ENCODE results near the gene RPRD1B.

Gene RPRD1B

DNA sequence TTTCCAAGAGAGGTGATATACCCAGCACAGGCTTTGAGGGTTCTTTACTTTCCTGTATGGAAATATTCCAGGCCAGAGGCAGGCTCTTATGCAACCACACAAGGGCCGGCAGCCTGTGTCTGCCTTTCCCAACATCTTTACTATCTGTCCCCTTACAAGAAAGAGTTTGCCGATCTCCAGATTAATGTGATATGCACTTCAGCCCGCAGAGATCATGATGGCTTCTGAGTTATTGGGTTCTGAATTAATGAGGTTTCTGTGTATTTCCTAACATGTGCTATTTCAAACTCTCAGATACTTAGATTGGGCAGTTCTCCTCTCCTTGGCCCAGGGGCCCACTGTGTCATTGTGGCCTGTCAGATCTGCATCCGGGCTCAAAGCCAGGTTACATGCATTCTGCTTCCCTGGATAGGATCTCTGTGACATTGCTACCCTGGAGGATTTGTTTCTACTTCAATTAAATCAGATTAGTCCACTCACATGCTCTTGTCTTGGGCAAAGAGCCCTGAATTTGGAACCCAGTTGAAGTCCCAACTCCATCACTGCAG, 75.0 kb downstream of the RPRD1B start:
- peak overlapping the region; percentile 37 to 70 for H3K4ac ChIP-seq (ENCODE audit: low read depth in 1 of 2, low read length in 2 of 2)
- H2BK120ac ChIP-seq (ENCODE audit: low read depth, low read length): no peak overlapping the region
- no peak overlapping the region for H3K4me2 ChIP-seq (ENCODE audit: low read length, poor library complexity, severe bottlenecking)
- H2AK5ac ChIP-seq (ENCODE audit: low read length, severe bottlenecking): no peak overlapping the region
- H2BK15ac ChIP-seq (ENCODE audit: low read depth, poor library complexity, severe bottlenecking): no peak overlapping the region
- 28% methylated on average over 4 of the region's 4 CpGs for WGBS
- no peak overlapping the region for H3K27ac ChIP-seq (ENCODE audit: low read length, poor library complexity, severe bottlenecking)
- H3K4me3 ChIP-seq (ENCODE audit: insufficient read depth in 1 of 2, low read depth in 1 of 2, low read length in 2 of 2): no peak overlapping the region
- DNase-seq: peak; percentile 87
- no peak overlapping the region for H3K14ac ChIP-seq (ENCODE audit: low read length in 2 of 2)
- H4K91ac ChIP-seq (ENCODE audit: low read length): peak overlapping the region; percentile 72
- no peak overlapping the region for H3K23ac ChIP-seq (ENCODE audit: low read length in 2 of 2)
- H2BK5ac ChIP-seq (ENCODE audit: low read depth, low read length, poor library complexity, severe bottlenecking): no peak overlapping the region
- H2AFZ ChIP-seq (ENCODE audit: low read depth, low read length): no peak overlapping the region
- no peaks in the 10 kb centered on the region for H3K36me3 ChIP-seq (ENCODE audit: control insufficient read depth in 1 of 2, insufficient read depth in 2 of 2, low read depth in 1 of 2, low read length in 2 of 2)
- no peaks in the 10 kb centered on the region for H3K79me1 ChIP-seq (replicated peaks; ENCODE audit: low read length, poor library complexity, severe bottlenecking)
- no peaks in the 10 kb centered on the region for H3K9me3 ChIP-seq (ENCODE audit: control insufficient read depth, low read length)
- no peak overlapping the region for H3K9ac ChIP-seq (ENCODE audit: low read length)
- peak overlapping the region; percentile 84 to 90 for H3K18ac ChIP-seq (ENCODE audit: low read depth in 1 of 2, low read length in 2 of 2)
- H4K8ac ChIP-seq (ENCODE audit: low read length): peak overlapping the region; percentile 66
- peaks cover 2% of the 10 kb centered on the region for H3K4me1 ChIP-seq (ENCODE audit: control insufficient read depth, insufficient read depth, low read depth, low read length)
- H2BK12ac ChIP-seq (ENCODE audit: low read length in 2 of 2): peak overlapping the region; percentile 81 to 89
- peaks cover 0 to 5% of the 10 kb centered on the region in 2 experiments for H3K27me3 ChIP-seq (ENCODE audit: control insufficient read depth in 1 of 2, insufficient read depth in 1 of 2, low read length in 2 of 2)

DNA sequence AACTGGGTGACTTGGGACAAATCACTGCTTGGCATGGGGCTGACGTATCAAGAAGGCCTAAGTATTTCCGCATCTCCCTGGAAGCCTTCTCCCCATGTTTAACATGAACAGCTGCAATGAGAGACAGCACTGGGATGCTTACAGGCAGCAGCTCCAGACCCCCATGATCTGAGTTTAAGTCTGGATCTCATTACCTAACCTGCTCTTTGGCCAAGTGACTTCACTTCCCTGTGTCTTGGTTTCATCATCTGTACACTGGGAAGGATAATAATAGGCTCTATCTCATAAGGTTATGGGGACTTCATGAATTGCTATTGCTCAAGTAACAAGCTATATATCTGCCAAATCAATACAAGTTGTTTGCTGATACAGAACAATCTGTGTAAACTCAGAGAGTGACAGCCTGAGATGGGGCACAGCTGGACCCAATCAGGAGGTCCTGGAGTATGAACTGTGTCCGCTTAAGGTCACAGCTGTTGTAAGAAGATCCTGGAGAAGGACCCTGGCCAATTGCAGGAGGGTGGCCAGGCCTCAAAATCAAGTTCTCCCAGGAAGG, 75.5 kb downstream of the RPRD1B start:
- Histone ChIP-seq H3K27ac (ENCODE audit: low read length, poor library complexity, severe bottlenecking) (no peak overlapping the region), H3K23ac (ENCODE audit: low read length in 2 of 2) (no peak overlapping the region), H4K91ac (ENCODE audit: low read length) (peak overlapping the region; percentile 97), H3K14ac (ENCODE audit: low read length in 2 of 2) (peak overlapping the region in 1 of 2 experiments; percentile 42), H2BK5ac (ENCODE audit: low read depth, low read length, poor library complexity, severe bottlenecking) (no peak overlapping the region), H3K4me2 (ENCODE audit: low read length, poor library complexity, severe bottlenecking) (no peak overlapping the region), H3K27me3 (ENCODE audit: control insufficient read depth in 1 of 2, insufficient read depth in 1 of 2, low read length in 2 of 2) (peaks cover 0 to 5% of the 10 kb centered on the region in 2 experiments), H3K4ac (ENCODE audit: low read depth in 1 of 2, low read length in 2 of 2) (peak overlapping the region; percentile 71 to 83), H3K18ac (ENCODE audit: low read depth in 1 of 2, low read length in 2 of 2) (peak overlapping the region; percentile 90), H3K9ac (ENCODE audit: low read length) (peak overlapping the region; percentile 5), H4K8ac (ENCODE audit: low read length) (peak overlapping the region; percentile 86), H2AK5ac (ENCODE audit: low read length, severe bottlenecking) (no peak overlapping the region), H3K36me3 (ENCODE audit: control insufficient read depth in 1 of 2, insufficient read depth in 2 of 2, low read depth in 1 of 2, low read length in 2 of 2) (no peaks in the 10 kb centered on the region), H3K4me1 (ENCODE audit: control insufficient read depth, insufficient read depth, low read depth, low read length) (peaks cover 2% of the 10 kb centered on the region), H3K79me1 (replicated peaks; ENCODE audit: low read length, poor library complexity, severe bottlenecking) (no peaks in the 10 kb centered on the region), H2BK120ac (ENCODE audit: low read depth, low read length) (peak overlapping the region; percentile 90), H2BK15ac (ENCODE audit: low read depth, poor library complexity, severe bottlenecking) (peak overlapping the region; percentile 80), H2AFZ (ENCODE audit: low read depth, low read length) (no peak overlapping the region), H2BK12ac (ENCODE audit: low read length in 2 of 2) (peak overlapping the region; percentile 89 to 96), H3K9me3 (ENCODE audit: control insufficient read depth, low read length) (no peaks in the 10 kb centered on the region), H3K4me3 (ENCODE audit: insufficient read depth in 1 of 2, low read depth in 1 of 2, low read length in 2 of 2) (peak overlapping the region in 1 of 2 experiments; percentile 24)
- 71% methylated on average over 3 of the region's 3 CpGs for WGBS
- DNase-seq: peak; percentile 93

DNA sequence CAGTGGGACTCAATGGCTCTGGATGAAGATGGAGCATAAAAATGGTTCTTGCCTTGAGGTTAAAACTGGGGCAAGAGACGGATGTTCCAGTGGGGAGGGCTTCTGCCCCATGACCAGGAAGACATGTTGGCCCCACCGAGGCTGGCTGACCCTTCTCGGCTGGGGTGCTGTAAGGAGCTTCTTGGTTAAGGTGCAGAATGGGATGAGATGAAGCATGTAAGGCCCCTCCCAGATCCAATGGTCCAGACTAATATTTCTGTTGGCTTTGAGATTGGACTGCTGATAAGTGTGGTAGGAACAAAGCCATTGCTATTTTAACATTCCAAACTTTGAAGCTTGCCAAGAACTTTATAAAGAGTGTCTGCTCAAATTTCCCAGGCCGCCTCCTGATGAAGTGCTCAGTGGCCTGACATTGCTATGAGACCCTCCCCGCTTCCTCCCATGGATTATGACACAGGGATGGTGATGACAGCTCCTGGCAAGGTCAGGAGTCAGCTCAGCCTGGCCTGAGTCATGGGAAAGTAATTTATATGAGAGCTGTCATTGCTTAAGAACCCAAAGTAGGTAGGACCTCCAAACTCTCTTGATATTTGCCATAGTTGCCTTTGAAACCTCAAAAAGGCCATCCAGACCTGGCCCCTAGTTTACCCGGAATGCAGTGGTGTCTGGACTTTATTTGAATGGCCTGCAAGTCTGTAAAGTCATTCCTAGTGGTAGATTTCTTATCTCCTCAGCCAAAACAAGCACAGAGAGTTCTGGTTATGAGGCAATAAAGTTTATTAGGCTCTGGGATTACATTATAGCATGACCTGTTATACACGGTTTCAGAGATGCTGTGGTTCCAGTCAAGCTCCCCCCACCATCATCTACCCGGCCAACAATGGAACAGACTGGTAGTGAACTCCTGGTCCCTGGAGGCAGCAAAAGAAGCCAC, 76.3 kb downstream of the RPRD1B start:
- Histone ChIP-seq H3K79me1 (replicated peaks; ENCODE audit: low read length, poor library complexity, severe bottlenecking) (no peaks in the 10 kb centered on the region), H3K23ac (ENCODE audit: low read length in 2 of 2) (no peak overlapping the region), H3K27ac (ENCODE audit: low read length, poor library complexity, severe bottlenecking) (no peak overlapping the region), H2AFZ (ENCODE audit: low read depth, low read length) (no peak overlapping the region), H3K18ac (ENCODE audit: low read depth in 1 of 2, low read length in 2 of 2) (peak overlapping the region; percentile 95 to 99), H3K9me3 (ENCODE audit: control insufficient read depth, low read length) (no peaks in the 10 kb centered on the region), H2BK120ac (ENCODE audit: low read depth, low read length) (peak overlapping the region; percentile 90), H2AK5ac (ENCODE audit: low read length, severe bottlenecking) (no peak overlapping the region), H3K27me3 (ENCODE audit: control insufficient read depth in 1 of 2, insufficient read depth in 1 of 2, low read length in 2 of 2) (peaks cover 0 to 5% of the 10 kb centered on the region in 2 experiments), H3K14ac (ENCODE audit: low read length in 2 of 2) (peak overlapping the region in 1 of 2 experiments; percentile 42), H3K4me3 (ENCODE audit: insufficient read depth in 1 of 2, low read depth in 1 of 2, low read length in 2 of 2) (peak overlapping the region in 1 of 2 experiments; percentile 24), H3K4me2 (ENCODE audit: low read length, poor library complexity, severe bottlenecking) (no peak overlapping the region), H3K4ac (ENCODE audit: low read depth in 1 of 2, low read length in 2 of 2) (peak overlapping the region; percentile 78 to 83), H2BK15ac (ENCODE audit: low read depth, poor library complexity, severe bottlenecking) (peak overlapping the region; percentile 75), H4K91ac (ENCODE audit: low read length) (peak overlapping the region; percentile 97), H2BK5ac (ENCODE audit: low read depth, low read length, poor library complexity, severe bottlenecking) (no peak overlapping the region), H3K36me3 (ENCODE audit: control insufficient read depth in 1 of 2, insufficient read depth in 2 of 2, low read depth in 1 of 2, low read length in 2 of 2) (no peaks in the 10 kb centered on the region), H2BK12ac (ENCODE audit: low read length in 2 of 2) (peak overlapping the region; percentile 80 to 96), H3K4me1 (ENCODE audit: control insufficient read depth, insufficient read depth, low read depth, low read length) (peaks cover 4% of the 10 kb centered on the region), H3K9ac (ENCODE audit: low read length) (peak overlapping the region; percentile 5), H4K8ac (ENCODE audit: low read length) (peak overlapping the region; percentile 86)
- DNase-seq: peak; percentile 92
- WGBS: 37% methylated on average over 6 of the region's 8 CpGs

Data from mesenchymal stem cell (in vitro differentiated cells and primary cell).